H1 (cell line): ENCODE results near the gene IGFL2.

ENCODE experiments used
- BACH1 ChIP-seq: IDR thresholded peaks from 2 replicates; pipeline ENCODE4 v1.6.1; 2012; ENCODE audit warnings: low read length, improper control_type of control experiment
- CEBPB ChIP-seq: IDR thresholded peaks from 2 replicates; pipeline ENCODE4 v1.6.1; 2012; ENCODE audit warnings: low read depth, low read length
- CHD2 ChIP-seq: IDR thresholded peaks from 2 replicates; pipeline ENCODE4 v1.6.1; 2012; ENCODE audit warnings: low read length, improper control_type of control experiment
- POLR2A ChIP-seq, 2 experiments: IDR thresholded peaks; 1 replicate in 1 of 2; 2 replicates in 1 of 2; pipeline ENCODE4 v1.6.1; 2011; ENCODE audit warnings: low read depth in 2 of 2, low read length in 2 of 2, mild to moderate bottlenecking in 2 of 2; ENCODE audit errors: control extremely low read depth in 1 of 2
- POLR2AphosphoS5 ChIP-seq: IDR thresholded peaks from 2 replicates; pipeline ENCODE4 v1.6.1; 2011; ENCODE audit warnings: low read depth, low read length
- POU5F1 ChIP-seq: IDR thresholded peaks from 2 replicates; pipeline ENCODE4 v1.6.1; 2011; ENCODE audit warnings: low read depth, mild to moderate bottlenecking, low read length, moderate library complexity
- RAD21 ChIP-seq, 2 experiments: IDR thresholded peaks in 1 of 2; conservative IDR thresholded peaks in 1 of 2; 2 replicates each; pipeline ENCODE4 v1.6.1; 2011; ENCODE audit warnings: low read depth in 2 of 2, low read length in 2 of 2, improper control_type of control experiment in 1 of 2, inconsistent platforms in 1 of 2, mild to moderate bottlenecking in 1 of 2, moderate library complexity in 1 of 2
- RBBP5 ChIP-seq: IDR thresholded peaks from 2 replicates; pipeline ENCODE4 v1.7.1; 2012; ENCODE audit warnings: low read depth, mild to moderate bottlenecking, inconsistent platforms, low read length, moderate library complexity, borderline replicate concordance
- RFX5 ChIP-seq: IDR thresholded peaks from 2 replicates; pipeline ENCODE4 v1.6.1; 2011; ENCODE audit warnings: low read depth, low read length, improper control_type of control experiment, borderline replicate concordance
- SIX5 ChIP-seq: IDR thresholded peaks from 2 replicates; pipeline ENCODE4 v1.6.1; 2011; ENCODE audit warnings: mild to moderate bottlenecking, low read depth, low read length
- SP1 ChIP-seq: IDR thresholded peaks from 2 replicates; pipeline ENCODE4 v1.6.1; 2011; ENCODE audit warnings: low read depth, low read length
- TF ChIP-seq, protein P1 (sequence below), 3 experiments: IDR thresholded peaks; 1 replicate in 2 of 3; 2 replicates in 1 of 3; pipeline versions ENCODE4 v1.5.1 to v1.6.1; 2011; ENCODE audit warnings: low read length in 3 of 3, mild to moderate bottlenecking in 3 of 3, inconsistent platforms in 2 of 3, low read depth in 1 of 3, moderate library complexity in 1 of 3; ENCODE audit not compliant: insufficient read depth in 1 of 3; ENCODE audit errors: control extremely low read depth in 1 of 3

DNA sequence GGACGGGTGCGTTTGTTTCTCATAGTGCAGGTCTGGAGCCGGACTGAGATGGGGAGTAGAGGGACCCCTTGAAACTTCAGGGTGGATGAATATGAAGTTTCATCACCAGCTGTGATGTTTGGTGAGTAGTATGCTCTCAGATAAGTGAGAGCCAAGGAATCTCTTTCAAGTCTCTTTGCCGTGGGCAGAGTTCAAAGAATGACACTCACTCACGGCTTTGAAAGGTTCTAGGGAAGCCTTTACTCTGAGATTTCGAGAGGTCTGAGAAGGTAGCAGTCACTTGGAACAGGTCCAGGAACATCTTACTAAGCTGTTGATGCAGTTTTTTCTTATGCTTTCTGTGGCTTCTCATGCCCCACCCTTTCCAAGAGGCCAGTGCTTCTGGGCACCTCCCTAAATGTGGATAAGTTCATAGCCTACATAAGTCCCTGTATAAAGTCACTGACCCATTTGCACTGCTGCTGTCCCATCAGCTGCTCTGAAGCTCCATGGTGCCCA is at the start of gene IGFL2:
- TF ChIP-seq RFX5 = no peak
- no peak for TF ChIP-seq POLR2A (IDR thresholded peaks at IDR 0.05; ENCODE audit: control extremely low read depth in 1 of 2, low read depth in 2 of 2, low read length in 2 of 2)
- TF ChIP-seq, protein P1, sequence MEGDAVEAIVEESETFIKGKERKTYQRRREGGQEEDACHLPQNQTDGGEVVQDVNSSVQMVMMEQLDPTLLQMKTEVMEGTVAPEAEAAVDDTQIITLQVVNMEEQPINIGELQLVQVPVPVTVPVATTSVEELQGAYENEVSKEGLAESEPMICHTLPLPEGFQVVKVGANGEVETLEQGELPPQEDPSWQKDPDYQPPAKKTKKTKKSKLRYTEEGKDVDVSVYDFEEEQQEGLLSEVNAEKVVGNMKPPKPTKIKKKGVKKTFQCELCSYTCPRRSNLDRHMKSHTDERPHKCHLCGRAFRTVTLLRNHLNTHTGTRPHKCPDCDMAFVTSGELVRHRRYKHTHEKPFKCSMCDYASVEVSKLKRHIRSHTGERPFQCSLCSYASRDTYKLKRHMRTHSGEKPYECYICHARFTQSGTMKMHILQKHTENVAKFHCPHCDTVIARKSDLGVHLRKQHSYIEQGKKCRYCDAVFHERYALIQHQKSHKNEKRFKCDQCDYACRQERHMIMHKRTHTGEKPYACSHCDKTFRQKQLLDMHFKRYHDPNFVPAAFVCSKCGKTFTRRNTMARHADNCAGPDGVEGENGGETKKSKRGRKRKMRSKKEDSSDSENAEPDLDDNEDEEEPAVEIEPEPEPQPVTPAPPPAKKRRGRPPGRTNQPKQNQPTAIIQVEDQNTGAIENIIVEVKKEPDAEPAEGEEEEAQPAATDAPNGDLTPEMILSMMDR (IDR thresholded peaks at IDR 0.05; ENCODE audit: control extremely low read depth in 1 of 3, insufficient read depth in 1 of 3, low read depth in 1 of 3, low read length in 3 of 3) = no peak
- no peak for TF ChIP-seq POU5F1
- TF ChIP-seq RAD21 (IDR thresholded peaks at IDR 0.05 in 1 of 2, conservative IDR thresholded peaks at IDR 0.05 in 1 of 2; ENCODE audit: low read depth in 2 of 2, low read length in 2 of 2) = no peak
- TF ChIP-seq CHD2 = no peak
- no peak for TF ChIP-seq SP1
- no peak for TF ChIP-seq RBBP5
- no peak for TF ChIP-seq CEBPB
- no peak for TF ChIP-seq BACH1
- no peak for TF ChIP-seq POLR2AphosphoS5
- TF ChIP-seq SIX5 = no peak
